Endothelial cell (in vitro differentiated cells): ENCODE results near the gene OR10C1. TPM values are rescaled to one million over a fixed set of nuclear protein-coding genes. Genes with fewer than 3 reads are reported as not detected.

Experiments
- DNase-seq: peaks from one replicate; pipeline ENCODE4 v3.0.0; 2021; ENCODE audit warnings: low spot score
- H3K27ac Mint-ChIP-seq: one replicate; pipeline ENCODE4 v1.8.0; 2021; ENCODE audit warnings: mixed read lengths, inconsistent platforms; ENCODE audit not compliant: unreplicated experiment
- H3K27me3 Mint-ChIP-seq: one replicate; pipeline ENCODE4 v1.8.0; 2021; ENCODE audit warnings: mild to moderate bottlenecking, moderate library complexity, mixed read lengths, inconsistent platforms; ENCODE audit not compliant: unreplicated experiment
- H3K36me3 Mint-ChIP-seq: one replicate; pipeline ENCODE4 v1.8.0; 2021; ENCODE audit warnings: mild to moderate bottlenecking, low read depth, mixed read lengths, inconsistent platforms; ENCODE audit not compliant: unreplicated experiment
- H3K4me1 Mint-ChIP-seq: one replicate; pipeline ENCODE4 v1.8.0; 2021; ENCODE audit warnings: mild to moderate bottlenecking, mixed read lengths, inconsistent platforms; ENCODE audit not compliant: unreplicated experiment
- H3K4me3 Mint-ChIP-seq: one replicate; pipeline ENCODE4 v1.8.0; 2021; ENCODE audit warnings: mild to moderate bottlenecking, mixed read lengths, inconsistent platforms; ENCODE audit not compliant: unreplicated experiment
- H3K9me3 Mint-ChIP-seq: one replicate; pipeline ENCODE4 v1.8.0; 2021; ENCODE audit warnings: mixed read lengths, inconsistent platforms; ENCODE audit not compliant: unreplicated experiment
- CTCF ChIP-seq: fragments of 200-600 bp; sonication (generic); IDR thresholded peaks from one replicate; pipeline ENCODE4 v1.5.0; 2021; ENCODE audit warnings: antibody characterized with exemption; ENCODE audit not compliant: unreplicated experiment
- total RNA-seq: library from RNA; stranded (reverse); fragmentation: NEBNext Ultra II Directional; extraction: Animal tissue kit (Norgen Biotek cat#: 25700); gene quantifications from one replicate; pipeline ENCODE4 v1.2.1, GENCODE V29; 2021; ENCODE audit not compliant: unreplicated experiment

OR10C1 gene
- total RNA-seq, 1 donor from 2014 or later: not detected

DNA sequence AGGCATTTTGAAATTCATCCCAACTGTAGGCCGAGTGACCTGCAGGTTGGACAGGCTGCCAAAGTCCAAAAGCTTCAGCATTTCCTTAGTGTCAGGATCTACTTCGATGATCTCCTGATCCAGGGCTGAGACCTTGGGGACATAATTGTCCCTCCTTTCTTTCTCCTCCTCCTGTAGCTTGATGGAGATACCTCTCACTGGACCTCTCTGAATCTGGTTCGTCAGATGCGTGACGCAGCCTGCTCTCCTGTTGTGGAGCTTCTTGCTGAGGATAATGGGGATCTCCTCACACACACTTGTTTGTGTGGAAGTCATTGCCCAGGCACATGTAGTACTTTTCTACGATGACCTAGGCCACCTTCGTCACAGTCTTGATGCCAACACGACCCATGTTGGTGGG is 50.2 kb downstream of the OR10C1 start:
- Mint-ChIP-seq H3K27me3 (no peaks in the 10 kb centered on the region), H3K4me3 (no peak overlapping the region), H3K36me3 (no peaks in the 10 kb centered on the region), H3K4me1 (peaks cover 5% of the 10 kb centered on the region), H3K9me3 (no peaks in the 10 kb centered on the region), H3K27ac (no peak overlapping the region)
- no peak for TF ChIP-seq CTCF
- DNase-seq: no peak

GRCh38 chr6:29490055-29490454 is 50.9 kb downstream of the OR10C1 start:
- Mint-ChIP-seq H3K9me3 (no peaks in the 10 kb centered on the region), H3K36me3 (no peaks in the 10 kb centered on the region), H3K4me3 (no peak overlapping the region), H3K27ac (no peak overlapping the region), H3K4me1 (peaks cover 5% of the 10 kb centered on the region), H3K27me3 (no peaks in the 10 kb centered on the region)
- no peak for TF ChIP-seq CTCF
- DNase-seq: no peak

DNA sequence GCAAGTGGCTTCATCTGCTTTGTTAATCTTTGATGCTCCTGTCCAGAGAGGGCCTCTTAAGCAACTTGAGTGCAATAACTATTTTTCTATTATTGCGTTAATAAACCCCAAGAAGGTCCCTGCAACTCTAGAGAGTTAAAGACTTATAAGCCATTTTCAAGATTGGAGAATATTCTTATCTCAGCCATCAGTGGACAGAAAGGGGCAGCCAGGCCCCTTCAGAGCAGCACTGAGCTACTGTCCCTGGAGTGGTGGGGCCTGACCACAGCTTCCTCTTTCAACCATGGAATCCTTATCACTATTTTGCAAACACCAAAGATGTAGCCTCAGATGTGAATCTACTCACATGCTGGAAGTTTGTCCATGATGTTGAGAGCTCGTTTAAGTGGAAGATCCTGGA is 51.4 kb downstream of the OR10C1 start:
- DNase-seq: no peak
- no peak overlapping the region for H3K27ac Mint-ChIP-seq
- H3K27me3 Mint-ChIP-seq: no peaks in the 10 kb centered on the region
- H3K4me1 Mint-ChIP-seq: peaks cover 5% of the 10 kb centered on the region
- no peak overlapping the region for H3K4me3 Mint-ChIP-seq
- H3K36me3 Mint-ChIP-seq: no peaks in the 10 kb centered on the region
- H3K9me3 Mint-ChIP-seq: no peaks in the 10 kb centered on the region
- TF ChIP-seq CTCF: no peak

Other genes starting within 250 kb of the OR10C1 start
- 0.10 TPM for gene OR14J1, start 137.6 kb upstream of the OR10C1 start, total RNA-seq
- not detected for gene OR5V1, start 70.4 kb upstream of the OR10C1 start, total RNA-seq
- gene OR12D3, start 64.0 kb upstream of the OR10C1 start, total RNA-seq: not detected
- not detected for gene OR12D2, start 43.7 kb upstream of the OR10C1 start, total RNA-seq
- not detected for gene OR12D1, start 24.4 kb upstream of the OR10C1 start, total RNA-seq
- not detected for gene OR11A1, start 17.8 kb downstream of the OR10C1 start, total RNA-seq
- not detected for gene OR2H1, start 17.8 kb downstream of the OR10C1 start, total RNA-seq
- not detected for gene MAS1L, start 48.6 kb downstream of the OR10C1 start, total RNA-seq
- gene UBD, start 120.4 kb downstream of the OR10C1 start, total RNA-seq: not detected
- gene OR2H2, start 145.8 kb downstream of the OR10C1 start, total RNA-seq: not detected
- gene GABBR1, start 193.9 kb downstream of the OR10C1 start, total RNA-seq: 164 TPM
- not detected for gene MOG, start 217.8 kb downstream of the OR10C1 start, total RNA-seq
- gene ZFP57, start 241.8 kb downstream of the OR10C1 start, total RNA-seq: 1.0 TPM